A549 (cell line): ENCODE measurements around the gene EFEMP1.

ENCODE experiments used
- HOXA7 ChIP-seq: fragments of 250-450 bp; sonication (Bioruptor Pico); IDR thresholded peaks from 2 replicates; pipeline ENCODE4 v1.5.0; 2020; ENCODE audit warnings: mild to moderate bottlenecking, moderate library complexity
- JUN ChIP-seq, 2 experiments: fragments of >200 bp; sonication (Bioruptor Twin); formaldehyde crosslinking; IDR thresholded peaks; 2 replicates in 1 of 2; 3 replicates in 1 of 2; pipeline ENCODE4 v1.6.1; 2016 to 2017

DNA sequence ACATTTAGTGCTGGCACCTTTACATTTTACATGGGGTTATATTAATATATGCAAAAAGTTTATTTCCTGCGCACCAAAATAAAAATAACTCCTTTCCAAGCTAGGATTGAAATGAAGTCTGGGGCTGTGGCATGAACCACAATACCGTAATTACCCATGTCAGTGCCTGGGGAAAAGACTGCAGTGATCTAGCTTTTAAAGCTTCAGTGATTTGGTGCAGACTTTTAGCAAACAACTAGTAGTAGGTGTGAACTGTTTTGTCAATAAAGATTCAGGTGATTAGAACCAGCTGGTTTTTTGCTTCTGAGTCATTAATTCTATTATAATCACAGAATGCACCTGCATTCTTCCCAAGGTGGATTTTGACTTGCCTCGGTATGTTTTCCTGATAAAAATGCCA, 21.2 kb downstream of the EFEMP1 start:
- TF ChIP-seq HOXA7 = no peak
- no peak for TF ChIP-seq JUN (IDR thresholded peaks at IDR 0.05)
